CD4-positive, alpha-beta memory T cell (primary cell): ENCODE results near the gene MPRIP. TPM values are rescaled to one million over a fixed set of nuclear protein-coding genes. Genes with fewer than 3 reads are reported as not detected.

Experiments
- CTCF ChIA-PET: fragments of 350-600 bp; sonication (Branson Sonifier 250); formaldehyde crosslinking; loops from one replicate; lab custom pipeline; 2021; ENCODE audit warnings: inconsistent platforms; ENCODE audit not compliant: partially characterized antibody; lab: Charles Lee
- POLR2A ChIA-PET: fragments of 350-600 bp; sonication (Branson Sonifier 250); formaldehyde crosslinking; loops from one replicate; lab custom pipeline; 2021; ENCODE audit not compliant: partially characterized antibody; lab: Charles Lee
- DNase-seq, 5 donors: peaks; one replicate each; pipeline versions ENCODE4 v3.0.0 to v3.0.0-alpha.2; 2020 to 2022; ENCODE audit warnings: mixed read lengths in 1 of 5
- H3K27ac ChIP-seq: one replicate; pipeline ENCODE4 v1.7.0; 2013; ENCODE audit warnings: low read depth, low read length
- H3K27me3 ChIP-seq: 2 replicates; pipeline ENCODE4 v1.7.0; 2013; ENCODE audit warnings: mild to moderate bottlenecking, low read length, moderate library complexity; ENCODE audit not compliant: insufficient read depth
- H3K36me3 ChIP-seq: 2 replicates; pipeline ENCODE4 v1.7.0; 2013; ENCODE audit warnings: mild to moderate bottlenecking, low read length, moderate library complexity; ENCODE audit not compliant: insufficient read depth
- H3K4me1 ChIP-seq: 2 replicates; pipeline ENCODE4 v1.7.0; 2013; ENCODE audit warnings: mild to moderate bottlenecking, low read length, moderate library complexity; ENCODE audit not compliant: insufficient read depth
- H3K4me3 ChIP-seq, 2 donors: one replicate each; pipeline ENCODE4 v1.7.0; 2013; ENCODE audit warnings: low read length in 2 of 2, mild to moderate bottlenecking in 1 of 2
- H3K9me3 ChIP-seq, 2 donors: one replicate each; pipeline ENCODE4 v1.7.0; 2013; ENCODE audit warnings: low read length in 2 of 2, control low read depth in 1 of 2; ENCODE audit not compliant: control insufficient read depth in 1 of 2
- H3K27ac Mint-ChIP-seq, 7 donors: one replicate each; pipeline ENCODE4 v1.8.0; 2020 to 2021; ENCODE audit warnings: mixed read lengths in 7 of 7, mild to moderate bottlenecking in 6 of 7, inconsistent platforms in 3 of 7, moderate library complexity in 3 of 7
- H3K27me3 Mint-ChIP-seq, 2 donors: one replicate each; pipeline ENCODE4 v1.8.0; 2020 to 2021; ENCODE audit warnings: mixed read lengths in 2 of 2
- H3K36me3 Mint-ChIP-seq, 2 donors: one replicate each; pipeline ENCODE4 v1.8.0; 2020 to 2021; ENCODE audit warnings: mixed read lengths in 2 of 2, inconsistent platforms in 1 of 2, mild to moderate bottlenecking in 1 of 2
- H3K4me1 Mint-ChIP-seq, 4 donors: one replicate each; pipeline ENCODE4 v1.8.0; 2020 to 2021; ENCODE audit warnings: mixed read lengths in 4 of 4, mild to moderate bottlenecking in 1 of 4
- H3K4me3 Mint-ChIP-seq, 8 donors: one replicate each; pipeline ENCODE4 v1.8.0; 2020 to 2021; ENCODE audit warnings: mixed read lengths in 8 of 8, mild to moderate bottlenecking in 7 of 8, moderate library complexity in 6 of 8, inconsistent platforms in 3 of 8
- H3K9me3 Mint-ChIP-seq, 8 donors: one replicate each; pipeline ENCODE4 v1.8.0; 2020 to 2021; ENCODE audit warnings: mixed read lengths in 8 of 8, mild to moderate bottlenecking in 5 of 8, inconsistent platforms in 3 of 8, moderate library complexity in 1 of 8
- intact Hi-C: fragments of 100-400 bp; cut with micrococcal nuclease; formaldehyde crosslinking; loops from one replicate; pipeline ENCODE4 v1.15.1; 2023
- polyA plus RNA-seq, 2 donors: library from polyadenylated mRNA; unstranded; fragments of 300-500 nt; fragmentation: Illumina TruSeq; gene quantifications; one replicate each; pipeline ENCODE4 v1.2.3, GENCODE V29; 2021
- total RNA-seq, 2 experiments: library from RNA; stranded (reverse); gene quantifications; one replicate each; pipeline ENCODE4 v1.2.3, GENCODE V29; 2021

MPRIP gene
- total and polyA plus RNA-seq, 4 experiments from 2014 or later: 48.4 to 255 (median 152) TPM

DNA sequence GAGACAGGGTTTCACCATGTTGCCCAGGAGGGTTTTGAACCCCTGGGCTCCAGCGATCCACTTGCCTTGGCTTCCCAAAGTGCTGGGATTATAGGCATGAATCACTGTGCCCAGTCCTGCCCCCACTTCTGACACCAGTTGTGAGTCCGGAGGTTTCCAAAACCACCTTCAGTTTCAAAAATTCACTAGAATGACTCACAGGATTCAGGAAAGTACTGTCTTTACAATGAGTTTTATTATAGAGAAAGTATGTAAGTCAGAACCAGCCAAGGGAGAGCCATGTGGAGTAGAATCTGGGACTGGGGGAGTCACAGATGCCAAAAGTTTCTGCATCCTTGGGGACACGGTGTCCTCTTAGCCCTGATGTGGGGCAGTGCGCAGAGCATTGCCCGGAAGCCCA, 108.8 kb downstream of the MPRIP start:
- Mint-ChIP-seq H3K4me1 (peaks cover 34 to 60% (median 44%) of the 10 kb centered on the region in 4 donors), H3K9me3 (no peaks in the 10 kb centered on the region), H3K36me3 (peaks cover 42 to 75% of the 10 kb centered on the region in 2 donors), H3K27me3 (no peaks in the 10 kb centered on the region), H3K27ac (peak overlapping the region in 3 of 7 donors; percentile 17 to 88 (median 83)), H3K4me3 (no peak overlapping the region)
- ChIA-PET POLR2A (interaction anchor here (1.5 kb wide), 2 partner anchors 27 to 109 kb away, joined by 3 to 4 read pairs; no protein-coding TSS in a partner anchor), CTCF (no interaction called here)
- DNase-seq: no peak
- intact Hi-C loops: no loop called here
- H3K27me3 ChIP-seq: no peaks in the 10 kb centered on the region
- no peak overlapping the region for H3K4me3 ChIP-seq
- H3K9me3 ChIP-seq: no peaks in the 10 kb centered on the region
- no peak overlapping the region for H3K27ac ChIP-seq
- peaks cover 58% of the 10 kb centered on the region for H3K36me3 ChIP-seq
- peaks cover 49% of the 10 kb centered on the region for H3K4me1 ChIP-seq

DNA sequence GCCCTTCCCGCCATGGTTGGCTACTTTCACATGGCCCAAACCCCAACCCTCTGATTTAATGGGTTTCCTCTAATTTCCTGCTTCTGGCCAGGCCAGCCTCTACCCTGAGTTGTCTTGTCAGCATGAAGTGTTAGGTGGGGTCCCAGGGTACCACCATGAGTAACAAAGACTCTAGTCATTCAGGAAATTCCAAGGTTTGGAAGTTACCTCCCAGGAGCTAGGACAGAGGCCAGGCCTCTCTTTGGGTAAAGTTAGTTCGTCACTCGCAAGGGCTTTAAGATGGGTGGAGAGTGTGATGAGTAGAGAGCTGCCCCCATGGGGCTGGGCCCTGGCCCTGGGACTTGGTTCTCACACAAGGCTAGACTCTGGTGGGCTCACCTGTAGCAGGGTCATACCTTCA, 109.3 kb downstream of the MPRIP start:
- Histone ChIP-seq H3K4me1 (peaks cover 53% of the 10 kb centered on the region), H3K4me3 (no peak overlapping the region), H3K27ac (no peak overlapping the region), H3K27me3 (no peaks in the 10 kb centered on the region), H3K9me3 (no peaks in the 10 kb centered on the region), H3K36me3 (peaks cover 58% of the 10 kb centered on the region)
- no peak for DNase-seq
- peaks cover 38 to 74% of the 10 kb centered on the region in 2 donors for H3K36me3 Mint-ChIP-seq
- ChIA-PET CTCF (interaction anchor here (1.8 kb wide), 1 partner anchor 118 kb away, joined by 5 read pairs; no protein-coding TSS in a partner anchor), POLR2A (interaction anchor here (1.0 to 1.5 kb wide), 3 partner anchors 23 to 110 kb away, joined by 3 to 4 read pairs (median 3); no protein-coding TSS in a partner anchor)
- H3K4me1 Mint-ChIP-seq: peaks cover 35 to 62% (median 44%) of the 10 kb centered on the region in 4 donors
- no peaks in the 10 kb centered on the region for H3K9me3 Mint-ChIP-seq
- intact Hi-C loops: no loop called here
- no peaks in the 10 kb centered on the region for H3K27me3 Mint-ChIP-seq
- peak overlapping the region in 6 of 7 donors; percentile 59 to 88 (median 82) for H3K27ac Mint-ChIP-seq
- H3K4me3 Mint-ChIP-seq: no peak overlapping the region

DNA sequence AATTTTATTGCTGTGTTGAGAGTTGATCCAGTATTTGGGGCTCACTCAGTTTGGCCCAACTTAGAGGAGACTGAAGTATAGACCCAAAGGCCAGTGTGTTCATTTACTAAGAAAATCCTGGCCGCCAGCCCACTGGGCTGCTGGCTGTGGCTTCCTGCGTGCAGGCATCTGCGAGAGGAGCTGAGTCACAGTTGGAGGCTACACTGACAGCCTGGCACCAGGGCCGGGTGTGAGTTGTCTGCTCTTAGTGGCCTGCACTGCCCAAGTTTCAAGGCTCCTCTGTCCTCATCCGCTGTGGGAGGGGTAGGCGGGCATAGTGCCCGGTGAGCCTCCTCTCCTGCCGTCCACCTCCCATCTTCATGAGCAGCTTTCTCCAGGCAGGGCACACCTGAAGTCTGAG, 109.7 kb downstream of the MPRIP start:
- H3K27ac ChIP-seq: no peak overlapping the region
- H3K36me3 ChIP-seq: peaks cover 58% of the 10 kb centered on the region
- H3K9me3 ChIP-seq: no peaks in the 10 kb centered on the region
- intact Hi-C loops: no loop called here
- DNase-seq: peak in 1 of 5 donors; percentile 48
- ChIA-PET CTCF (interaction anchor here (1.8 kb wide), 1 partner anchor 118 kb away, joined by 5 read pairs; no protein-coding TSS in a partner anchor), POLR2A (interaction anchor here (1.0 to 1.5 kb wide), 4 partner anchors 23 to 110 kb away, joined by 3 to 4 read pairs (median 3); no protein-coding TSS in a partner anchor)
- no peak overlapping the region for H3K4me3 ChIP-seq
- Mint-ChIP-seq H3K9me3 (no peaks in the 10 kb centered on the region), H3K4me1 (peaks cover 34 to 62% (median 44%) of the 10 kb centered on the region in 4 donors), H3K27me3 (no peaks in the 10 kb centered on the region), H3K27ac (peak overlapping the region in 6 of 7 donors; percentile 59 to 94 (median 86)), H3K36me3 (peaks cover 38 to 74% of the 10 kb centered on the region in 2 donors), H3K4me3 (peak overlapping the region in 3 of 8 donors; percentile 6 to 80 (median 69))
- peaks cover 53% of the 10 kb centered on the region for H3K4me1 ChIP-seq
- H3K27me3 ChIP-seq: no peaks in the 10 kb centered on the region

DNA sequence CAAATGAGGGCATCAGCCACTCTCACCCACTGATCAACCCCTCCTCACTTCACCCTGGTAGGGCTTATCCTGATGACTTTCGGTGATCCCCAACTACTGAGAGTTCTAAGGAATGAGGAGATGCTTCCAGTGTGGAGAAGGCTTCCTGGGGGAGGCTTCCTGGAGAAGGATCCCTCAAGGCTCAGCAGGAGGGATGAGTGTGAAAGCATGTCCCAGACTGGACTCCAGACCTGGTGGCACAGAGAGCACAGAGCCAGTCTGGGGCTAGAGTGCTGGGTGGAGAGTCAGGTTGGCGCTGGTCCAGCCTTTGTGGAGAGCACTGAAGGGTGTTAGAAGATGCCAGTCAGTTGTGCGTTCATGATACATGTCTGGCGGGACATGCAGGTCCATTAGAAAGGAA, 110.1 kb downstream of the MPRIP start:
- CTCF ChIA-PET: interaction anchor here (1.5 to 1.8 kb wide), 2 partner anchors 31 to 117 kb away, joined by 5 read pairs; no protein-coding TSS in a partner anchor
- H3K36me3 Mint-ChIP-seq: peaks cover 41 to 74% of the 10 kb centered on the region in 2 donors
- intact Hi-C loops: no loop called here

DNA sequence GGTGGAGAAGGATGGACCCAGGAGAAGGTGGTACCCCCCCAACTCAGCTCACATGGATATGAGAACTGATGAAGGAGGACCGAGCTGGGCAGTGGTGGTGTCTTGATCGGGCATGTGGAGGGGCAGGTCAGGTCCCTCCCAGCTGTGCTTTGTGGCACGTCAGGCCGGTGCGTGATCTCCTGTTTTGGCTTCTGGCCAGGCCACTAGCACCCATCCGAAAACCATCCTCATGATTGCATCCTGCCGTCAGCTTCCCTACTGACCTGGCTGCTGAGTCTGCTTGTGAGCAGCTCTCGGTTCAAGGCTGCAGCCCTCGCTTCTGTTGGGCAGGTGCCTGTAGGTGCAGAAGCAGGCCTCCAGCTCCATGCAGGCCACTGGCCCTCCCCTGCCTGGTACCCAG, 110.8 kb downstream of the MPRIP start:
- no peak overlapping the region for H3K4me3 ChIP-seq
- DNase-seq: no peak
- CTCF ChIA-PET: interaction anchor here (1.0 to 1.8 kb wide), 4 partner anchors 23 to 117 kb away, joined by 3 to 5 read pairs (median 4); no protein-coding TSS in a partner anchor
- H3K27ac ChIP-seq: no peak overlapping the region
- no peaks in the 10 kb centered on the region for H3K9me3 Mint-ChIP-seq
- no peaks in the 10 kb centered on the region for H3K27me3 ChIP-seq
- peaks cover 51% of the 10 kb centered on the region for H3K36me3 ChIP-seq
- peaks cover 34 to 63% (median 44%) of the 10 kb centered on the region in 4 donors for H3K4me1 Mint-ChIP-seq
- peaks cover 38 to 71% of the 10 kb centered on the region in 2 donors for H3K36me3 Mint-ChIP-seq
- POLR2A ChIA-PET: interaction anchor here (0.8 to 1.9 kb wide), 5 partner anchors 11 to 84 kb away, joined by 3 to 7 read pairs (median 4); partner anchors contain the start of gene FLCN
- peaks cover 53% of the 10 kb centered on the region for H3K4me1 ChIP-seq
- peak overlapping the region in 7 of 8 donors; percentile 29 to 80 (median 51) for H3K4me3 Mint-ChIP-seq
- H3K27ac Mint-ChIP-seq: peak overlapping the region; percentile 80 to 94 (median 87)
- H3K9me3 ChIP-seq: no peaks in the 10 kb centered on the region
- intact Hi-C loops: no loop called here
- H3K27me3 Mint-ChIP-seq: no peaks in the 10 kb centered on the region

More for the DNA sequence above, 110.1 kb downstream of the MPRIP start:
- no peak for DNase-seq
- POLR2A ChIA-PET: interaction anchor here (0.8 to 1.9 kb wide), 6 partner anchors 22 to 84 kb away, joined by 3 to 7 read pairs (median 4); partner anchors contain the start of gene FLCN
- no peak overlapping the region for H3K27ac ChIP-seq
- H3K4me1 Mint-ChIP-seq: peaks cover 34 to 63% (median 44%) of the 10 kb centered on the region in 4 donors
- no peak overlapping the region for H3K4me3 ChIP-seq
- peak overlapping the region; percentile 59 to 94 (median 86) for H3K27ac Mint-ChIP-seq
- H3K36me3 ChIP-seq: peaks cover 58% of the 10 kb centered on the region
- H3K4me3 Mint-ChIP-seq: peak overlapping the region in 7 of 8 donors; percentile 6 to 80 (median 51)
- no peaks in the 10 kb centered on the region for H3K9me3 Mint-ChIP-seq
- no peaks in the 10 kb centered on the region for H3K27me3 ChIP-seq
- H3K27me3 Mint-ChIP-seq: no peaks in the 10 kb centered on the region
- H3K9me3 ChIP-seq: no peaks in the 10 kb centered on the region
- H3K4me1 ChIP-seq: peaks cover 53% of the 10 kb centered on the region

DNA sequence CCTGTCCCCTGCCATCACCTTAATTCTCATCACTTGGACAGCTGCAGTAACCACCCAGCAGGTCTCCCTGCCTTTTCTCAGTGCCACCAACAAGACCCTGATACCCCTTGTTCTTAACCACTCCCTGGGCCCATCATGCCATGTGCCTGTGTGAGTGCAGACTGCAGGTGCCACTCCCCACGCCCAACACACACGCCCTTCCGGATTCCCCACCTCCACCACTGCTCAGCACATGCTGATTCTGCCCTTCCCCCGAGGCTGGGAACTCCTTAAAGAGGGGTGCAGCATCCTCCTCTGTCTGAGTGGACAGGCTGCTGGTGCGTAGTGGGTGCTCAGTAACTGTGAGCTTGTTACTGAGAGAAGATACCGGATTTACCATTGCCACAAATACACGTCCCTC, 111.5 kb downstream of the MPRIP start:
- H3K4me1 Mint-ChIP-seq: peaks cover 34 to 63% (median 44%) of the 10 kb centered on the region in 4 donors
- DNase-seq: peak in 1 of 5 donors; percentile 19
- no peaks in the 10 kb centered on the region for H3K27me3 Mint-ChIP-seq
- H3K4me3 Mint-ChIP-seq: peak overlapping the region in 7 of 8 donors; percentile 33 to 73 (median 55)
- H3K27me3 ChIP-seq: no peaks in the 10 kb centered on the region
- peak overlapping the region; percentile 76 to 96 (median 91) for H3K27ac Mint-ChIP-seq
- CTCF ChIA-PET: interaction anchor here (0.9 to 1.5 kb wide), 4 partner anchors 22 to 154 kb away, joined by 3 to 5 read pairs (median 4); no protein-coding TSS in a partner anchor
- H3K27ac ChIP-seq: peak overlapping the region; percentile 25
- no peaks in the 10 kb centered on the region for H3K9me3 Mint-ChIP-seq
- no peak overlapping the region for H3K4me3 ChIP-seq
- no peaks in the 10 kb centered on the region for H3K9me3 ChIP-seq
- H3K36me3 Mint-ChIP-seq: peaks cover 38 to 69% of the 10 kb centered on the region in 2 donors
- POLR2A ChIA-PET: interaction anchor here (0.8 to 2.4 kb wide), 5 partner anchors 11 to 83 kb away, joined by 3 to 9 read pairs (median 6); partner anchors contain the start of gene FLCN
- peaks cover 53% of the 10 kb centered on the region for H3K4me1 ChIP-seq
- intact Hi-C loops: loop anchor here (2.0 kb wide), 1 partner anchor 29 kb away; no protein-coding TSS in a partner anchor
- peaks cover 50% of the 10 kb centered on the region for H3K36me3 ChIP-seq

DNA sequence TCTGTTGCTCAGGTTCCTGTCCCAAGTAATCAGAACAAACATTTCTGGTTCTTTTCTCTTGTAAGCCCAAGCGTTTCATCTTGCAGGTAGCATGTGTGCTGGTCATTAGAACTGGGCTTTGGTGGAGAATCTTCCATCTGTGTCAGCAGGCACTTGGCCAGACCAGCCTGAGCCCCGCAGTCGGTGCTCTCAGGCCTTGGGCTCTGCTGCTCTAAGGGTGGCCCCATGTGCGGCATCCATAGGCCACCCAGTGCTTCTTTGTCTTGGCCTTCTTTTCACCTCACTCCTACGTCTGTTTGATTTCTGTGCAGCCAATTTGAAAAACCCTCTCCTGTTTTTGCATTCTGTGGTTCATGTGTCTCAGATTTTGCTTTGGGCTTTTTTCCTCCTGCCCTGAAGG, 112.3 kb downstream of the MPRIP start:
- H3K27ac Mint-ChIP-seq: peak overlapping the region; percentile 66 to 96 (median 88)
- H3K36me3 Mint-ChIP-seq: peaks cover 46 to 78% of the 10 kb centered on the region in 2 donors
- peak overlapping the region in 7 of 8 donors; percentile 33 to 68 (median 55) for H3K4me3 Mint-ChIP-seq
- Histone ChIP-seq H3K9me3 (no peaks in the 10 kb centered on the region), H3K27me3 (no peaks in the 10 kb centered on the region), H3K27ac (peak overlapping the region; percentile 25), H3K36me3 (peaks cover 53% of the 10 kb centered on the region), H3K4me1 (peaks cover 53% of the 10 kb centered on the region), H3K4me3 (no peak overlapping the region)
- no peak for DNase-seq
- ChIA-PET POLR2A (interaction anchor here (1.3 to 2.4 kb wide), 3 partner anchors 21 to 26 kb away, joined by 4 to 9 read pairs (median 7); no protein-coding TSS in a partner anchor), CTCF (interaction anchor here (0.9 kb wide), 1 partner anchor 155 kb away, joined by 3 read pairs; no protein-coding TSS in a partner anchor)
- H3K4me1 Mint-ChIP-seq: peaks cover 34 to 63% (median 46%) of the 10 kb centered on the region in 4 donors
- intact Hi-C loops: loop anchor here (2.0 kb wide), 1 partner anchor 28 kb away; no protein-coding TSS in a partner anchor
- no peaks in the 10 kb centered on the region for H3K27me3 Mint-ChIP-seq
- H3K9me3 Mint-ChIP-seq: no peaks in the 10 kb centered on the region
